Hematopoietic multipotent progenitor cell treated with erythropoietin and hydrocortisone succinate and interleukin-3 and kit ligand, for 17 days (in vitro differentiated cells): Measurements from ENCODE around the gene ADGRD2.

ENCODE experiments used
- DNase-seq: peaks from one replicate; pipeline ENCODE4 v3.0.0-alpha.2; 2015; ENCODE audit warnings: low spot score

The ADGRD2 gene

GRCh38 chr9:124498040-124498439 lies 47.8 kb downstream of the ADGRD2 start:
- DNase-seq, result no peak

DNA sequence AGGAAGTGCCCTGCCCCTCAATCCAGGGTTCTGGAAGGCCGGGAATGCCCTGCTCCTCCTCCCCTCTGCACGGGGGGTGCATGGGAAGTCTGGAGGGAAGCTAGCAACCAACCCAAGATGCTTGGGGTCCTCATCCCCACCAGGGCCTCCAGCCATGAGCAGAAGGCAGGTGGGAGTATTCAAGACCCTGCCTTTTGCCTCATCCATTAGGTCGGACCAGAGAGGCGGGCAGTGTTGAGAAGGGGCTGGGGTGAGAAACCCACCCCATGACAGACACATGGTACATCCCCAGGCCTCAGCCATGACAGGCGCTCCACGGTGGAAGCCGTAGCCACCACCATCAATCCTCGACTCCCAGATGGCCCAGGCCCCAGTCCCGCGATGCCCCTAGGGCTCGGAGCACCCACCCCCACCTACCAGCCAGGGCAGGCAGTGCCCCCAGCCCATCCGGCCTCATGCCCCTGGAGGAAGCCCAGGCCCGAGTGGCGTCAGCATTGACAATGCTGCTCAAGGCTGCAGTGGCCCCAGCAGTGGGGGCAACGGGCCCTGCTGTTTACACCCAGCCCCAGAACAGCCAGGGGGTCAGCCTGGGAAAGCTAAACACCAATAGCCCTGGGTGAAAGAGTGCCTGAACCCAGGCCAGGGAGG lies 48.4 kb downstream of the ADGRD2 start:
- DNase-seq, result no peak

GRCh38 chr9:124499216-124499615 lies 49.0 kb downstream of the ADGRD2 start:
- DNase-seq, result no peak

- DNase-seq, result no peak
Measured at GRCh38 chr9:124500028-124500795, 50.0 kb downstream of the ADGRD2 start.

DNA sequence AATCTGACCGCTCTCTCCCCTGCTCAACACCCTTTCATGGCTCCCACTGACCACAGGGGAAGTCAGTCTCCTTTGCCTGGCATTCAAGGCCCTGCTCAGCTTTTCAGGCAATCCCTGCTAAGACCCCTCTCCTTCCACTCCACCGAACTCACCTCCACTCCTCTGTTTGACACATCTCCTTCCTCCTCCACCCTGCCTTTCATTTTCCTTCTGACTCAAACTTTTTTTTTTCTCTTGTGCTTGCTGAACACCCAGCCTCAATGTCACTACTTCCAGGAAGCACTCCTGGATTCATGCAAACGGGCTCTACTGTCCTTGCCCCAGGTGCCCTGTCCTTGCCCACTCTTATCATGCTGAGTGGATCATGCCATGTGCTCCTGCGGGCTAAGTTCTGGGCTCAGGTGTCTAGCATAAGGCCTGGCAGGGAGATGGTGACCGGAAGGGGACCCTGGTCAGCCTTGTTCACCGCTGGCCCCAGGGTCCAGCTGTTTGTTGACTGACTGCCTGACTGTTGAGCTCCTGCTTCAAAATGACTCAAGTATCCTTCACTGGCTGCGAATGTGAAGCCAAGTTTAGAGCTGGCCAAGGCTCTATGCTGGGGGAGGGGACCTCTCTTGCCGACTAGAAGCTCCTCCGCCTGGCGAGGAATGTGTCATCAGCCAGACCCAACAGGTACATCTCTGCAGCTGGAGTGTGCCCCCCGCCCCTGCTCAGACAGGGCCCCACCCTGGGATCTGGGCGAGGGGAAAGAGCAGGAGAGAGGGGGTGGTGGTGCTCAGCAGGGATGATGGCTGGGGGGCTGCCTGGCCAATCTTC lies 50.8 kb downstream of the ADGRD2 start:
- no peak for DNase-seq

DNA sequence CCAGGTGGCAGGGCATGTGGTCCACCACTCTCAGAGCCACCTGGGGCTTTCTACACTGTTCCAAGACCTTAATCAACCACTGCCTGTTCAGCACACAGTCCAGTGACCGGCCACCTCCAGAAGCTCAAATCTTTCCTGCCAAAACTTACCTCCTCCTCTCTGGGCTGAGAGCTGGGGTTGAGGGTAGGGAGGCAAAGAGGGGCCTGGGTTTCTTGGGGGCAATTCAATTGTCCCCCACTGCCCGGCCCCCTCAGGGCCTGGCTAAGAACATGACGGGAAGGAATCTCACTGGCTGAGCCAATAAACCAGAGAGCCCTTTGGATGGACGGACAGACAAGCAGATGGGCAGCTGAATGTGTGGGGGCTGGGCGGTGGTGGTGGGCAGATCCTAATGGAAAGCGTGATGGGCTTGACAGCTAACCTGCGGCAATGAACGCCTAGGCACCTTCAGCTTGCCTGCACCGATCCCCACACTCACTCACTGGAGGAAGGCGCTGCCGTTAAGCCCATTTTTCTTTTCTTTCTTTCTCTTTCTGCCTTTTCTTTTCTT lies 51.6 kb downstream of the ADGRD2 start:
- DNase-seq, result no peak

- no peak for DNase-seq
Measured at GRCh38 chr9:124502711-124503702, 52.8 kb downstream of the ADGRD2 start.

GRCh38 chr9:124503713-124504529 lies 53.7 kb downstream of the ADGRD2 start:
- DNase-seq, result no peak

DNA sequence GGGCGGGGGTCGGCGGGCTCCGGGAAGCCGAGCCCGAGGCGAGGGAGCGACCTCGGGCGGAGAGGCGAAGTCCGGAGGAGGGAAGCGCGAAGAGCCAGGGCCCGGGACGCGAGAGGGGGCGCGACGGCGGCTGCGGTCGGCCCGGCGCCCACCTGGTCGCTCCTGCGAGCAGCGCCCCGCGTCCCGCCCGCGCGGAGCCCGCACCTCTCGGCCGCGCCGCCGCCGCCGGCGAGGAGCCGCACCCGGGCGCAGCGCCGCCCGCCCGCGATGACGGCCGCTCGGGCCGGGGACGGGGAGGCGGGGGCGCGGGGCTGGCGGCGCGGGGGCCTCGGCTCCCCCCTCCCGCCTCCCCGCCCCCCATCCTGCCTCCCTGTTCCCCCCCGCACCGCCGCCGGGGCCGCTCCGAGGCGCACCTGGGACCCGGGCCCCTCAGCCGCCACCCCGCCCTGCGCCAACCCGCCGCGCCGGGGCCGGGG lies 54.3 kb downstream of the ADGRD2 start:
- DNase-seq, result no peak

GRCh38 chr9:124505006-124505900 lies 55.0 kb downstream of the ADGRD2 start:
- no peak for DNase-seq

DNA sequence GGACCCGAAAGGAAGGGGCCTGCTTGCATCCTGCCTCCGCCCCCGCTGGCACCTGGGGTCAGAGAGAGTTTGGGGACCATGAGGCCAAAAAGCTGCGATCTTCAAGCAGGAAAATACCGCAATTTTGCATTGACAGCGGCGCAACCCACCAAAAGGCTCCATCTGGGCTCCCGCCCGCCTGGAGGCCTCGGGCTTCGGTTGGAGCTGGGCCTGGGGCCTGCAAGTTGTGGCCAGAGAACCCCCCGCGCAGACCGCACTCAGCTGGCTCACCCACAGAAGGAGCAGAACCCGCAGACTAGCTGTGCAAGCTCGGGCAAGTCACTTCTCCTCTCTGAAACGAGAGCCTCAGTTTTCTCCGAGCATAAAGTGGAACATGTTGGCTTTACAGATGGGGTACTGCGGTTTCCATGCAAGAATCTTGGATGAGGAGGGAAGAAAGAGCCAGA lies 55.7 kb downstream of the ADGRD2 start:
- DNase-seq, result no peak

DNA sequence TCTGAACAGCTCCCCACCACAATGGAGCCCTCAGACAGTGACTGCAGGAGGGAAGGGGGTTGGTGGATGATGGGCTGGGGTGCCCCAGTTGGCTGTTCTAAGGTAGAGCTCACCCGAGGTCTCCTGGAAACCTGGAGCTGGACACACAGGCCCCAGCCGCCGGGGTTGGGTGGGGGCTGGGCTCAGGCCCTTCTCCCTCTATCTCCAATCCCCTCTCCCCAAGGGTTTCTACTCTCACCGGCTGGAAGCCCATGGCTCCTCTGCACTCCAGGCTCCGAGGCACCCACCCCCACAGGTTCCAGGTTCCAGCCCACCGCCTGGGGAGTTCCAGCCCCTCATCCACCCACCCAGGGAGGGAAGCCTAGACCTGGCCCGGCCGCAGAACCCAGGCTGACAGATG lies 56.2 kb downstream of the ADGRD2 start:
- DNase-seq, result no peak

- DNase-seq, result no peak
Measured at GRCh38 chr9:124506931-124507879, 57.0 kb downstream of the ADGRD2 start, which contains the start of gene NR5A1. NR5A1 (minus strand) TSS chr9:124507399; CDS start chr9:124503395, 4,004 bp downstream.

DNA sequence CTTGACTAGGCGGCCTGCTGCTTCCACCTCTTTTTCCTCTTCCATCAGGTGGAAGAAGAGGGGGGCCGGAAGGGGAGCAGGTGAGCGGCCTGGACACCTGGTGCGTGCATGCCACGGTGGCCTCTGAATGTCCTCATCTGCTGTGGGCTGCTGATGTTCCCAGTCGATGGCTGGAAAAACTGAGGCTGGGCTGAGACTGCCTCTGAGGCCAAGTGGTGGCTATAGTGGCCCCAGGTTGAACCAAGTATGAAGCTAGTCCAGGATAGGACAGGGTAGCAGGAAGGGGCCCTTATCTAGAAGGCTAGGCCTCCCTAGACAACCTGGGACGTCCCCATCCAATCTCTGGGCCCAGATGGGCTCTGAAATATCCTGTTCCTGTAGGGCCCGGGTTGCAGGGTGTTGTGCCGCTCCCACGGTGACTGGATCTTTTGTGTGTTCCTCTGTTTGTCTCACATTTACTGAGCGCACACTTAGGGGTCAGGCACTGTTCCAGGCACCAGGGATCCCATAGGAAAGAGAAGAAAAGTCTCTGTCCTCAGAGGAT lies 57.7 kb downstream of the ADGRD2 start:
- DNase-seq, result no peak

- DNase-seq, result no peak
Measured at GRCh38 chr9:124510650-124511425, 60.6 kb downstream of the ADGRD2 start.

DNA sequence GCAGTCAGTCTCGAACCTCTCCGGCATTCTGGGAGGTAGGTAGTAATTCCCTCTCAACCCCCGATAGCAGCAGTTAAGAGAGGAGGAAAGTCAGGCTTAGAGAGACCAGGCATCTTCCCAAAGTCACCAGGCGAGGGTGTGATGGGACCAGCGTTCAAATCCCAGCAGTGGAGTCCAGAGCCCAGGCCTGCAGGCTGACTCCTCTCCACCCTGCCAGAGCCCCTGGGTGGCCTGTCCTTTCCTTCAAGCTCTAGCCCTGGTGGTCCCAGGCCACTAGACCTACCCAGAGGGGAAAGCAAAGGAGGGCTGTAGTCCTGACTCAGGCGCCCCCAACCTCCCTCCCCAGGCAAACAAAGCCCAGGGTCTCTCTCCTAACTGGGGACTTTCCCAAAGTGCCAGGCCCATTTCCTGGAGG lies 61.2 kb downstream of the ADGRD2 start:
- DNase-seq, result no peak
